Inferior parietal cortex (tissue), 1 donor: ENCODE measurements around the gene CORO2A.
A peak's percentile ranks its signal among the peaks of the same experiment; 100 is the strongest.
"Not testable (repeated sequence)": the region's sequence is repeated elsewhere in the genome, so short reads cannot be mapped to it uniquely, and the experiment has no call there.

Experiments used
- DNase-seq: peaks from one replicate; pipeline ENCODE4 v3.0.0-alpha.2; 2016; ENCODE audit errors: extremely low spot score

Gene CORO2A

GRCh38 chr9:98084396-98084795 is 108.0 kb downstream of the CORO2A start:
- no peak for DNase-seq

- DNase-seq: no peak
These were observed 108.8 kb downstream of the CORO2A start for GRCh38 chr9:98083566-98084183.

- no peak for DNase-seq
These were observed 109.4 kb downstream of the CORO2A start for GRCh38 chr9:98083061-98083501.

GRCh38 chr9:98081477-98082219 is 110.8 kb downstream of the CORO2A start:
- no peak for DNase-seq

- DNase-seq: no peak
These were observed 111.7 kb downstream of the CORO2A start for GRCh38 chr9:98080780-98081179.

GRCh38 chr9:98080326-98080725 is 112.1 kb downstream of the CORO2A start:
- no peak for DNase-seq

- no peak for DNase-seq
These were observed 113.5 kb downstream of the CORO2A start for GRCh38 chr9:98078895-98079294.

- not testable (repeated sequence) for DNase-seq
These were observed 115.9 kb downstream of the CORO2A start for GRCh38 chr9:98076514-98076890.

- DNase-seq: no peak
These were observed 117.1 kb downstream of the CORO2A start for GRCh38 chr9:98075332-98075805.

- peak; percentile 86 for DNase-seq
These were observed 118.1 kb downstream of the CORO2A start for GRCh38 chr9:98074115-98074990.

GRCh38 chr9:98071737-98072136 is 120.7 kb downstream of the CORO2A start:
- no peak for DNase-seq
